GM19043 (cell line): Measurements from ENCODE around the gene KCNJ1.

Experiments used
- ATAC-seq: cut with Tn5 transposase; IDR thresholded peaks from one replicate; pipeline ENCODE4 v1.9.1; 2021; ENCODE audit warnings: low read depth; ENCODE audit not compliant: unreplicated experiment

Gene KCNJ1

GRCh38 chr11:128796270-128796669 lies 70.8 kb downstream of the KCNJ1 start:
- ATAC-seq, result peak; percentile 100

GRCh38 chr11:128790196-128790595 lies 76.9 kb downstream of the KCNJ1 start:
- ATAC-seq, result no peak

DNA sequence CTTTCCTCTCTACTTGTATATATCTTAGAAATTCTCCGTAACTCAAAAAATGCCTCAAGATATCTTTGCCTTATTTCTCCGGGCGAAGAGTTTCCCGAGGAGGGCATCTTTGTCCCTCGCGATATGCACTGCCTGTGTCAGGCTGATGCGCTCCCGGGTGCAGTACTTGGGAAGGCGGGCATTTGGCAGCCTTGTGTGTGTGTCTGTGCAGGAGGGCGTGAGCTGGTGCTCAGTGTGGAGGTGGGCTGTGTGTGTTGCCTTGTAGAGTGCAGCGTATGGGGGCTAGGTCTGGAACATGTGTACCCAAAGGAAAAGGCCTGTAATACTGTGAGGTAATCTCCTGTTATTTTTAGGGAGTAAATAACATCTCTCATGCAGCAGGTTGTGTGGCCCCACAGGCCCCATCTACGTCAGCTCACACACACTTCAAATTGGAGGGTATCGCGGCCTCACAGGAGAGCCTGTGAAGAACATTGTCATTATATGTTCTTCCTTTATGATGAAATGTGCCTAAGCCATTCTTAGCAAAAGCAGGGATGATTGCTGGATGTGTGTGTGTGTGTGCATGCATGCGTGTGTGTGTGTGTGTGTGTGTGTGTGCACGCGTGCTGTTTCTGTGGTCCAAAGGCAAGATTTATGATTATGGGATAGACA lies 77.5 kb downstream of the KCNJ1 start:
- no peak for ATAC-seq
